ENCODE results near the gene FMN2. TPM values are rescaled to one million over a fixed set of nuclear protein-coding genes. Genes with fewer than 3 reads are reported as not detected.

FMN2 gene
- total RNA-seq, 4 donors from 2014 or later: 0.46 to 1.4 (median 0.49) TPM; not detected in 1

- intact Hi-C loops (cut with DNase I; ENCODE audit: low total_unique reads): no loop called here
- TF ChIP-seq POLR2A (IDR thresholded peaks at IDR 0.05) (no peak), CTCF (IDR thresholded peaks at IDR 0.05) (no peak)
- no peak overlapping the region for H3K4me3 ChIP-seq (ENCODE audit: low read depth, poor library complexity, severe bottlenecking)
- DNase-seq (ENCODE audit: low spot score in 2 of 2): no peak
- WGBS, 2 donors: 67 to 78% methylated on average over 7 of the region's 7 CpGs
Observed at GRCh38 chr1:240462766-240463395, 371.2 kb downstream of the FMN2 start.

GRCh38 chr1:240464099-240464498 lies 372.4 kb downstream of the FMN2 start:
- no peak for DNase-seq (ENCODE audit: low spot score in 2 of 2)
- no peak overlapping the region for H3K4me3 ChIP-seq (ENCODE audit: low read depth, poor library complexity, severe bottlenecking)
- no peak for TF ChIP-seq CTCF (IDR thresholded peaks at IDR 0.05)
- TF ChIP-seq POLR2A (IDR thresholded peaks at IDR 0.05): no peak
- intact Hi-C loops (cut with DNase I; ENCODE audit: low total_unique reads): no loop called here
- 83 to 87% methylated on average over 2 of the region's 2 CpGs for WGBS, 2 donors

GRCh38 chr1:240465531-240465940 lies 373.9 kb downstream of the FMN2 start:
- WGBS, 2 donors: 57 to 69% methylated on average over 6 of the region's 6 CpGs
- intact Hi-C loops (cut with DNase I; ENCODE audit: low total_unique reads): no loop called here

GRCh38 chr1:240466509-240466908 lies 374.8 kb downstream of the FMN2 start:
- no peak overlapping the region for H3K4me3 ChIP-seq (ENCODE audit: low read depth, poor library complexity, severe bottlenecking)
- DNase-seq (ENCODE audit: low spot score in 2 of 2): no peak
- intact Hi-C loops (cut with DNase I; ENCODE audit: low total_unique reads): no loop called here
- no peak for TF ChIP-seq POLR2A (IDR thresholded peaks at IDR 0.05)
- TF ChIP-seq CTCF (IDR thresholded peaks at IDR 0.05): no peak
- 76 to 80% methylated on average over 4 of the region's 4 CpGs for WGBS, 2 donors

More at GRCh38 chr1:240465531-240465940, 373.9 kb downstream of the FMN2 start:
- H3K4me3 ChIP-seq (ENCODE audit: low read depth, poor library complexity, severe bottlenecking): no peak overlapping the region
- TF ChIP-seq POLR2A (IDR thresholded peaks at IDR 0.05) (no peak), CTCF (IDR thresholded peaks at IDR 0.05) (no peak)
- DNase-seq (ENCODE audit: low spot score in 2 of 2): no peak

GRCh38 chr1:240467895-240468294 lies 376.2 kb downstream of the FMN2 start:
- no peak overlapping the region for H3K4me3 ChIP-seq (ENCODE audit: low read depth, poor library complexity, severe bottlenecking)
- intact Hi-C loops (cut with DNase I; ENCODE audit: low total_unique reads): no loop called here
- TF ChIP-seq POLR2A (IDR thresholded peaks at IDR 0.05) (no peak), CTCF (IDR thresholded peaks at IDR 0.05) (no peak)
- DNase-seq (ENCODE audit: low spot score in 2 of 2): no peak

GRCh38 chr1:240468656-240469055 lies 377.0 kb downstream of the FMN2 start:
- intact Hi-C loops (cut with DNase I; ENCODE audit: low total_unique reads): no loop called here
- TF ChIP-seq CTCF (IDR thresholded peaks at IDR 0.05) (no peak), POLR2A (IDR thresholded peaks at IDR 0.05) (no peak)
- DNase-seq (ENCODE audit: low spot score in 2 of 2): no peak
- WGBS, 2 donors: 62 to 69% methylated on average over 7 of the region's 7 CpGs
- H3K4me3 ChIP-seq (ENCODE audit: low read depth, poor library complexity, severe bottlenecking): no peak overlapping the region

Data from lower leg skin (tissue), 4 donors.